MCF 10A (cell line): ENCODE measurements around the gene GAS7. TPM values are rescaled to one million over a fixed set of nuclear protein-coding genes. Genes with fewer than 3 reads are reported as not detected.

ENCODE experiments used
- BruUV-seq: library from RNA; stranded (reverse); fragments of 400-500 nt; replicated peaks from 2 replicates; lab custom pipeline; 2021; lab: Mats Ljungman, UMichigan
- CTCF ChIA-PET: fragments of 300-600 bp; sonication (Branson Sonifier 250); formaldehyde crosslinking; extraction: SDS; loops from one replicate; lab custom pipeline; 2021; ENCODE audit warnings: antibody characterized with exemption, inconsistent platforms; lab: Yijun Ruan, JAX
- POLR2A ChIA-PET: fragments of 300-600, 350-650 bp; sonication (Branson Sonifier 250); formaldehyde crosslinking; extraction: SDS; loops from one replicate; lab custom pipeline; 2020; ENCODE audit warnings: antibody characterized with exemption, inconsistent platforms; lab: Yijun Ruan, JAX
- DNase-seq: peaks from one replicate; pipeline ENCODE4 v3.0.0-alpha.2; 2018; ENCODE audit not compliant: unreplicated experiment
- H3K27ac Mint-ChIP-seq: one replicate; pipeline ENCODE4 v1.8.0; 2022; ENCODE audit warnings: mild to moderate bottlenecking, low read depth, mixed read lengths; ENCODE audit not compliant: unreplicated experiment
- H3K27me3 Mint-ChIP-seq: one replicate; pipeline ENCODE4 v1.8.0; 2022; ENCODE audit warnings: mixed read lengths; ENCODE audit not compliant: insufficient read depth, unreplicated experiment
- H3K36me3 Mint-ChIP-seq: one replicate; pipeline ENCODE4 v1.8.0; 2022; ENCODE audit warnings: mild to moderate bottlenecking, moderate library complexity, mixed read lengths; ENCODE audit not compliant: insufficient read depth, unreplicated experiment
- H3K4me1 Mint-ChIP-seq: one replicate; pipeline ENCODE4 v1.8.0; 2022; ENCODE audit warnings: mixed read lengths; ENCODE audit not compliant: insufficient read depth, unreplicated experiment
- H3K4me3 Mint-ChIP-seq: one replicate; pipeline ENCODE4 v1.8.0; 2022; ENCODE audit warnings: mild to moderate bottlenecking, moderate library complexity, mixed read lengths; ENCODE audit not compliant: unreplicated experiment
- H3K9me3 Mint-ChIP-seq: one replicate; pipeline ENCODE4 v1.8.0; 2022; ENCODE audit warnings: mixed read lengths; ENCODE audit not compliant: unreplicated experiment
- CTCF ChIP-seq: fragments of 200-600 bp; IDR thresholded peaks from one replicate; pipeline ENCODE4 v1.8.0; 2022; ENCODE audit warnings: antibody characterized with exemption, mild to moderate bottlenecking; ENCODE audit not compliant: unreplicated experiment
- intact Hi-C: fragments of 100-400 bp; cut with micrococcal nuclease; formaldehyde crosslinking; loops from 2 replicates; pipeline ENCODE4 v1.14.1; 2022
- total RNA-seq: library from RNA; stranded (reverse); gene quantifications from 2 replicates; pipeline ENCODE4 v1.2.3, GENCODE V29; 2022

GAS7 gene
- total RNA-seq, 1 experiment from 2014 or later, result not detected

DNA sequence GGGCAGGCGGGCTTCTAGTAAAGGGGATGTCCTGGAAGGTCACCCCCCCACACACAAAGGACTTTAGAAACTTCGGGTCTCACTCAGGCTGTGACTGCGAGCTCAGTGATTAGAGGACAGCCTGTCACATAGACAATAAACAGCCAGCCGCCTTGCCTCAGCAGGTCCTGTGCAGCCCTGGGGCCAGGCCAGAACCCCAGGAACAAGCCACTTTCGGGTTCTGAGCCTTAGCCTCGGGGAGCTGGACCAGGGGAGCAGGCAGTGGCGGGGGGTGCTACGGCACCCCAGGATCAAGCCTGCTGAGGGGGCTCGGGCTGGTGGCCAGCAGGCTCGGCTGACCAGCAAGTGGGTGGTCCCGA lies 1.1 kb downstream of the GAS7 start:
- Mint-ChIP-seq H3K36me3 (no peaks in the 10 kb centered on the region), H3K4me1 (peaks cover 5% of the 10 kb centered on the region), H3K4me3 (no peak overlapping the region), H3K27ac (no peak overlapping the region), H3K27me3 (no peaks in the 10 kb centered on the region), H3K9me3 (peaks cover 17% of the 10 kb centered on the region)
- no TSS peak for BruUV-seq
- no peak for TF ChIP-seq CTCF
- POLR2A ChIA-PET, result no interaction called here
- intact Hi-C loops, result no loop called here
- CTCF ChIA-PET, result interaction anchor here (0.6 kb wide), 1 partner anchor 380 kb away, joined by 4 read pairs; no protein-coding TSS in a partner anchor
- no peak for DNase-seq

DNA sequence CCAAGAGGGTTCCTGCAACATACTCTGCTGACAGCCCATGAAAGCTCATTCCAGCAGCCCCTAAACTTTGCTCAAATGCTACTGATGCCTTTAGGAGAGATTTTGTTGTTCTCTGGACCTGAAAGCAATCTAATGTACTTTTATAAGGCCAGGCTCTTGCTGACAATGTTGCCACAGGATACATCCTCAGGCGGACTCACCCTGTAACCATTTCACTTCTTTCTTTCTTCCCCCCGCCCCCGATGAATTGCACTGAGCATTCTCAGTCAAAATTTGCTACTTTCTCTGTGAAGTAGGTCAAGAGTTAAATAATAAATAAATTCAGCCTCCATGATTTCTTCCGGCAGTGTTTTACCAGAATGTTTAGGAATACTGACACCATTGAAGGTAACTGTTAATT lies 1.5 kb downstream of the GAS7 start:
- H3K9me3 Mint-ChIP-seq, result peaks cover 17% of the 10 kb centered on the region
- H3K4me1 Mint-ChIP-seq, result peaks cover 5% of the 10 kb centered on the region
- BruUV-seq, result no TSS peak
- POLR2A ChIA-PET, result no interaction called here
- intact Hi-C loops, result no loop called here
- H3K4me3 Mint-ChIP-seq, result no peak overlapping the region
- no peaks in the 10 kb centered on the region for H3K27me3 Mint-ChIP-seq
- CTCF ChIA-PET, result no interaction called here
- DNase-seq, result no peak
- TF ChIP-seq CTCF, result no peak
- no peaks in the 10 kb centered on the region for H3K36me3 Mint-ChIP-seq
- H3K27ac Mint-ChIP-seq, result no peak overlapping the region

- intact Hi-C loops, result no loop called here
- H3K9me3 Mint-ChIP-seq, result peaks cover 17% of the 10 kb centered on the region
- no TSS peak for BruUV-seq
- no peaks in the 10 kb centered on the region for H3K27me3 Mint-ChIP-seq
- H3K4me3 Mint-ChIP-seq, result no peak overlapping the region
- ChIA-PET CTCF (interaction anchor here (0.7 kb wide), 1 partner anchor 33 kb away, joined by 3 read pairs; no protein-coding TSS in a partner anchor), POLR2A (no interaction called here)
- no peak for TF ChIP-seq CTCF
- H3K4me1 Mint-ChIP-seq, result peaks cover 5% of the 10 kb centered on the region
- no peak for DNase-seq
- no peak overlapping the region for H3K27ac Mint-ChIP-seq
- no peaks in the 10 kb centered on the region for H3K36me3 Mint-ChIP-seq
Measured at GRCh38 chr17:10196384-10196895, 2.0 kb downstream of the GAS7 start.

DNA sequence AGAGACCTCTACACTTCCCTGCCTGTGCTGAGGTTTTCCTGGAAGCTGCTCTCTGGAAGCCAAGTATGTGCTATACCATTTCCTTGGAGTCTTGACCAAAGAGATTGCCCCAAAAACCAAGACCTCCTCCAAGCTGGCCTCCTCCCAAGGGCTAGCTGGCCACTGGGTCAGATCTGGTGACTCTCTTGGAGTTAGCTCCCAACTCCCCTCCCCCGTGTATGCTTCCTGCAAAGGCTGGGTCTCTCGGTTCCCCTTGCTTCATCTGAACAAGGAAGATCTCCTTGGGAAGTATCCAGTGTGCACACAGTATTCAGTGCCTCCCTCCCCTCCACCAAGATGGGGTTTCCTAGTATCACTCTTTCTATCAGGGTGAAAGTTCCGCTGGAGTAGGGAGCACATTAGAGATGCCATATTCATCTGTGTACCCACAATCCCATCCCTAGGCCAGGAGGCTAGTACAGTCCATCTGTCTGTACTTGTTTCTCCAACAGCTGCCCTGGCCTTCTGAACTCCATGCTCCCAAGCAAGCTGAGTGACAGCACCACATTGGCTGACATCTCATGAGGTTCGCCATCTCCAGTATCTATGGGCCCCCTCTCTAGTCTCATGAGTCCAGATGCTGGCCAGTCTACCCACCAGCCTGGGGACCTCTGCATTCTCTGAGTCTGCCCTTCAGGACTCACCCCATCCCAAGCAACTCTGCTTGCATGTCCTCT lies 3.2 kb downstream of the GAS7 start:
- CTCF ChIA-PET, result interaction anchor here (0.7 kb wide), 1 partner anchor 34 kb away, joined by 3 read pairs; no protein-coding TSS in a partner anchor
- Mint-ChIP-seq H3K4me1 (peaks cover 5% of the 10 kb centered on the region), H3K27me3 (no peaks in the 10 kb centered on the region), H3K9me3 (peaks cover 16% of the 10 kb centered on the region), H3K36me3 (no peaks in the 10 kb centered on the region), H3K4me3 (no peak overlapping the region), H3K27ac (no peak overlapping the region)
- intact Hi-C loops, result no loop called here
- POLR2A ChIA-PET, result no interaction called here
- TF ChIP-seq CTCF, result no peak
- no TSS peak for BruUV-seq
- no peak for DNase-seq
